NCI-H2196 (cell line): Measurements from ENCODE around the gene FSCN2.
"Not testable (repeated sequence)": the region's sequence is repeated elsewhere in the genome, so short reads cannot be mapped to it uniquely, and the experiment has no call there.

Experiments used
- DNase-seq: peaks from one replicate; lab custom pipeline; 2025; ENCODE audit not compliant: unreplicated experiment; lab: John Stamatoyannopoulos, UW

Gene FSCN2

GRCh38 chr17:81524039-81524864, 3.9 kb upstream of the FSCN2 start:
- peak; percentile 87 for DNase-seq

DNA sequence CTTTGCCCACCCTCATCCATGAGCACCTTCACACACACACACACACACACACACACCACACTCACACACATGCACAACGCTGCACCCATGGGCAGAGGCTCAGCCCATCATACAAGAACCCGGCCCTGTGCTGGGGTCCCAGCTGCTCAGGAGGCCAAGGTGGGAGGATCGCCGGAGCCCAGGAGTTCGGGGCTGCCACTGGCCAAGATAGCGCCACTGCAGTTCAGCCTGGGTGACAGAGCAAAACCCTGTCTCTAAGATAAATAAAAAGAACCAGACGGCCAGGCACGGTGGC, 3.4 kb upstream of the FSCN2 start:
- no peak for DNase-seq

GRCh38 chr17:81526662-81527571, 1.3 kb upstream of the FSCN2 start:
- DNase-seq = peak; percentile 88

DNA sequence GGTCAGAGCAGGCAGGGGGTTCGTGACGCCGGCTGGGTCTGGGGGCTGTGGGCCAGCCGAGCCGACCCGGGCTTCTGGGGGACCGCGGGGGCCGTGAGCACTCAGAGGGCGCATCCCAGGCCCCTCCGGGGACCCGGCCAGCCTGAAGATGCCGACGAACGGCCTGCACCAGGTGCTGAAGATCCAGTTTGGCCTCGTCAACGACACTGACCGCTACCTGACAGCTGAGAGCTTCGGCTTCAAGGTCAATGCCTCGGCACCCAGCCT, 140 bp downstream of the FSCN2 start:
- no peak for DNase-seq

DNA sequence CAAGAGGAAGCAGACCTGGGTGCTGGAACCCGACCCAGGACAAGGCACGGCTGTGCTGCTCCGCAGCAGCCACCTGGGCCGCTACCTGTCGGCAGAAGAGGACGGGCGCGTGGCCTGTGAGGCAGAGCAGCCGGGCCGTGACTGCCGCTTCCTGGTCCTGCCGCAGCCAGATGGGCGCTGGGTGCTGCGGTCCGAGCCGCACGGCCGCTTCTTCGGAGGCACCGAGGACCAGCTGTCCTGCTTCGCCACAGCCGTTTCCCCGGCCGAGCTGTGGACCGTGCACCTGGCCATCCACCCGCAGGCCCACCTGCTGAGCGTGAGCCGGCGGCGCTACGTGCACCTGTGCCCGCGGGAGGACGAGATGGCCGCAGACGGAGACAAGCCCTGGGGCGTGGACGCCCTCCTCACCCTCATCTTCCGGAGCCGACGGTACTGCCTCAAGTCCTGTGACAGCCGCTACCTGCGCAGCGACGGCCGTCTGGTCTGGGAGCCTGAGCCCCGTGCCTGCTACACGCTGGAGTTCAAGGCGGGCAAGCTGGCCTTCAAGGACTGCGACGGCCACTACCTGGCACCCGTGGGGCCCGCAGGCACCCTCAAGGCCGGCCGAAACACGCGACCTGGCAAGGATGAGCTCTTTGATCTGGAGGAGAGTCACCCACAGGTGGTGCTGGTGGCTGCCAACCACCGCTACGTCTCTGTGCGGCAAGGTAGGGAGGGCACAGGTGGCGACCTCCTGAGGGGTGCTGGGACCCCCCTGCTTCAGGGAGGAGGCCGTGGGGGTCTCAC, 667 bp downstream of the FSCN2 start:
- DNase-seq = peak; percentile 43

DNA sequence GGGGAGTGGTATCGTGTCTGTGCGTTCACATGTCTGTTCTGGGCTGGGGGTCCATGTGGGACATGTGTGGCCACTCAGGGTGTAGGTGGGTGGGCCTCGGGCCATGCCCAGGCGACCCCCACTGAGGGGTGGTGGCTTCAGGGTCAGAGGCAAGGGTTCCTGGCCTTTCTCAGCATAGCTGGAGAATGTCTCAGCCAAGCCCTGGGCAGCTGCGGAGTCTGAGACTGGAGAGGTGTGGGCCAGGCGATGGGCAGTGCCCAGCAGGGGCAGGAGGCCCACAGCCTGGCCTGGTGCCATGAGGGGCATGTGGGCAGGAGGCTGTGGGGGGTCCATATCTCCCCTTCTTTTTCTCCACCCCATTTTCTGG, 1.2 kb downstream of the FSCN2 start:
- no peak for DNase-seq

DNA sequence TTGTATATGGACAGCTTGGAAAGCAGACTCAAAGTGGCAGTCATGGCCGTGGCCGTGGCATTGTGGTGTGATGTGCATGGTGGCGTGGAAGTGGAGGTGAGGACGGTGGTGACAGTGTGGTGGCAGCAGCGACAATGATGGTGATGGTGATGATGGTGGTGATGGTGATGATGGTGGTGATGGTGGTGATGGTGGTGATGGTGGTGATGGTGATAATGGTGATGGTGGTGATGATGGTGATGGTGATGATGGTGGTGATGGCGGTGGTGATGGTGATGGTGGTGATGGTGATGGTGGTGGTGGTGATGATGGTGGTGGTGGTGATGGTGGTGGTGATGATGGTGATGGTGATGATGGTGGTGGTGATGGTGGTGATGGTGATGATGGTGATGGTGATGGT, 2.8 kb downstream of the FSCN2 start:
- DNase-seq = not testable (repeated sequence)

DNA sequence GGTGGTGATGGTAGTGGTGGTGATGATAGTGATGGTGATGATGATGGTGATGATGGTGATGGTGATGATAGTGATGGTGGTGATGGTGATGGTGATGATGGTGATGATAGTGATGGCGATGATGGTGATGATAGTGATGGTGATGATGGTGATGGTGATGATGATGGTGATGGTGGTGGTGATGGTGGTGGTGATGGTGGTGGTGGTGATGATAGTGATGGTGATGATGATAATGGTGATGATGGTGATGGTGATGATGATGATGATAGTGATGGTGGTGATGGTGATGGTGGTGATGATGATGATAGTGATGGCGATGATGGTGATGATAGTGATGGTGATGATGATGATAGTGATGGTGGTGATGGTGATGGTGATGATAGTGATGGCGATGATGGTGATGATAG, 3.8 kb downstream of the FSCN2 start:
- DNase-seq = not testable (repeated sequence)

DNA sequence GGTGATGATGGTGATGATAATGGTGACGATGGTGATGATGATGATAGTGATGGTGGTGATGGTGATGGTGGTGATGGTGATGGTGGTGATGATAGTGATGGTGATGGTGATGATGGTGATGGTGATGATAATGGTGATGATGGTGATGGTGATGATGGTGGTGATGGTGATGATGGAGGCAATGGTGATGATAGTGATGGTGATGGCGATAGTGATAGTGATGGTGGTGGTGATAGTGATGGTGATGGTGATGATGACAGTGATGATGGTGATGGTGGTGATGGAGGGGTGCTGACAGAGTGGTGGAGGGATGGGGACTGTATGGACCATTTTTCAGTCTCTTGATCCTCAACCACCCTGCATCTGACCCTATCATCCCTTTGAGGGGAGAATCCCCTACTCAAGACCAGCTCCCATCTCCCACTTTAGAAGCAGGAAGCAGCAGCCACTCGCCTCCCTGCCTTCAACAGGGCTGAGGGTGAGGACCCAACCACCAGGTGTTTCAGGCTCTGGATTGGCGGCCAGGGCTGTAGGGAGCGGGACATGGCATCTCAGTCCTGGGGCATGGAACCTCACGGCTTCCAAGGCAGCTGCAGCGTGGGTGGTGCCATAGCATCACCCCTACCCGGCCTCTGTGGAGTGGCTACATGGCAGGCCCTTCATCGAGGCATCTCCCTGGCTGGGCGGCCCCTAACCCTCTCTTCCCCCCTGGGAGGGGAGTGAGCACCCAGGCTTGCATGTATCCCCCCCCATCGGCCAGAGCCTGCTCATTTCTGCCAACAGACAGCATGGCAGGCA, 4.5 kb downstream of the FSCN2 start:
- DNase-seq = no peak

DNA sequence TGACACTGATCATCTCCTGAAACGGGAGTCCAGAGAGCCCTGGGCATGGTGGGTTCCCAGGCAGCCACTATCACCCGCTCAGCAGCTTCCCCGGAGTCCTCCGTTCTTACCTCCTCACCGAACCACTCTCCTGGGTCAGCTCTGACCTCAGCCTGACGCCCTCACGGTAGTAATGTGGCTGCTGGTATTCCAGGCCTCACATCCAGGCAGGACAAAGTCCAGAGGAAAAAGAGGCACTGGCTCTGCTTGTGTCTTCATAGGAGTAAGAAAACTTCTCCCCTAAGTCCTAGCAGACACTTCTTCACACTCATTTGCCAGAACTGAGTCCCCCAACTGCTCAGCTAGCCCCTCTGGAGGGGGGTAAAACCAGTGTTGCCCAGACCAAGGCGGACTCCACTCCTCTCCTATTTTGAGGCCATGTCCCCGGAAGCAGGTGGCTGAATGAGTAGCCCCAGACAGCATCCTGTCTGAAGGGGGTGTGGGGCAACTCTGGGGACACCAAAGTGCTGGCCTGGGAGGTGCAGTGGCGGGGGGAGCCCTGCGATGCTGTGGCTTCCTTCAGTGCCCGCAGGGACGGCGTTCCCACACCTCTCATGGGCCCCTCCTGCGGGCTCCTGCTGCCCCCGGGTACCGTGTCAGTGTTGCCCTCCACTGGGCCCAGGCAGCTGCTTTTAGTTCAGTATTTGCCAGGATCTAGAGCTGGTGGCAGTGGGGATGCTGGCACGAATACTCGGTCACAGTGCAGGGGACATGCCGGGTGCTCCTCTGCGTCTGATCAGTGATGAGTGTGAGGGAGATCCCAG, 5.4 kb downstream of the FSCN2 start:
- no peak for DNase-seq

- DNase-seq = peak; percentile 62
These were observed 6.2 kb downstream of the FSCN2 start for GRCh38 chr17:81534157-81535006.

GRCh38 chr17:81535007-81535328, 6.8 kb downstream of the FSCN2 start:
- no peak for DNase-seq

- DNase-seq = no peak
These were observed 7.5 kb downstream of the FSCN2 start for GRCh38 chr17:81535480-81536298.

GRCh38 chr17:81536299-81537290, 8.4 kb downstream of the FSCN2 start:
- DNase-seq = no peak

DNA sequence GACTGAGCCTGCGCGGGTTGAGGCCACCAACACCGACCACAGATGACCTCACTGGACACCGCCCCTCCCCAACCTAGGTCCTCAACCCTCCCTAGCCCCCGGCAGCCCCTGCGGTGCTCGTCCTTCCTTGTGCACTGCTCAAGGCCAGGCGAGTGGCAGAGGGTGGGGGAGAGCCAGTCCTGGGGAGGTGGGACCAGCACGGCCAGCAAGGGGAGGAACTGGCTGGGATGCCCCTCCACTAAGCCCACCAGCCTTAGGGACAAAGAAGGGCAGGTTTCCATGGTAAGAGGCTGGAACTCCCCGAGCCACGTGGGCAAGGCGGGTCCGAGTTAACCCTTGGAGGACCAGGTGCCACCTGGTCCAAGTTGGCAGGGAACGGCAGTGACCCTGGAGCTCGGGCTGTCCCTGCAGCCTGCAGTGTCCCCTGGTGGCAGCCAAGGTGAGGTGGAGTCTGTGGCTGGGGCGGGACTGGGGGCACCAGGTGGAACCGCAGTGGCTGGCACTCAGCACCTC, 9.2 kb downstream of the FSCN2 start:
- peak; percentile 95 for DNase-seq

DNA sequence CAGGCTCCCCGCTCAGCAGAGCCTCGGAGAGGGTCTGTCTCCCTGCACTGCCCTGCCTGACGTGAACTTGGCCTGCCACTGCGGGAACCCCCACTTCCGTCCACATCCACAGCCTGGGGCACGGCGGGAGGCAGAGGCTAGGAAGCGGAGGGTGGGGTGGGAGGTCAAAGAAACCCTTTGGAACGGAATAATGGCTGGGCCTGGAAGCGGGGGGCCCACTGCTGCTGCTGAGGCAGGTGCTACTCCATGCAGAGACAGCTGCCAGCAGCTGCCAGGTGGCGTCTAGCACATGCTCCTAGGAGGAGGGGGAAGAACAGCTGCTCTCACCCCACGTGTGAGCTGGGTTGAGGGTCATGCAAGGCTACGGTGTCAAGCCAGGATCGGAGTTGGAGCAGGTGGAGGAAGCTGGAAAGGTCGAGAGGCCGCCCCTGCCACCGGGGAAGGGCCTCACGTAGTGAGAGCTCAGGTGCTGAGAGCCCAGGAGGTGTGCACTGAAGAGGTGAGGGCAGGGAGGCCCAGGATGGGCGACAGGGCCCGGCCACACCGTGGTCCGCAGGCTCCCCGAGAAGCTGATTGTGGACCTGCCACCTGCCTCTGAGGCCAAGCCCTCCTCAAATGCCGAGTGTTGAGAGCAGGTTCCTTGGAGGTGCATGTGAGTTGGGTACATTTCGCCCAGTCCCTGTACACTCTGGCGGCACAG, 9.8 kb downstream of the FSCN2 start:
- peak; percentile 98 for DNase-seq
